OCI-LY7 (cell line): ENCODE data around the gene KDELR1.

Source experiments
- CTCF ChIP-seq: fragments of 200-600 bp; sonication (generic); conservative IDR thresholded peaks from 2 replicates; pipeline ENCODE4 v1.5.1; 2014; ENCODE audit warnings: mild to moderate bottlenecking, antibody characterized with exemption, low read length, moderate library complexity, mixed read lengths
- EZH2phosphoT487 ChIP-seq: fragments of 200-600 bp; sonication (generic); IDR thresholded peaks from 2 replicates; pipeline ENCODE4 v1.6.1; 2018; ENCODE audit warnings: low read depth, borderline replicate concordance, mild to moderate bottlenecking, mixed run types, antibody characterized with exemption, low read length, moderate library complexity, mixed read lengths

- TF ChIP-seq CTCF, result 0 out of 2 replicates have a peak, but pooled peaks have one; percentile 17
- no peak for TF ChIP-seq EZH2phosphoT487
These were observed 28.4 kb downstream of the KDELR1 start for GRCh38 chr19:48362716-48363499.
